ENCODE measurements around the gene CCDC183. TPM values are rescaled to one million over a fixed set of nuclear protein-coding genes. Genes with fewer than 3 reads are reported as not detected.

The CCDC183 gene
- total RNA-seq, 1 donor from 2014 or later, result not detected

DNA sequence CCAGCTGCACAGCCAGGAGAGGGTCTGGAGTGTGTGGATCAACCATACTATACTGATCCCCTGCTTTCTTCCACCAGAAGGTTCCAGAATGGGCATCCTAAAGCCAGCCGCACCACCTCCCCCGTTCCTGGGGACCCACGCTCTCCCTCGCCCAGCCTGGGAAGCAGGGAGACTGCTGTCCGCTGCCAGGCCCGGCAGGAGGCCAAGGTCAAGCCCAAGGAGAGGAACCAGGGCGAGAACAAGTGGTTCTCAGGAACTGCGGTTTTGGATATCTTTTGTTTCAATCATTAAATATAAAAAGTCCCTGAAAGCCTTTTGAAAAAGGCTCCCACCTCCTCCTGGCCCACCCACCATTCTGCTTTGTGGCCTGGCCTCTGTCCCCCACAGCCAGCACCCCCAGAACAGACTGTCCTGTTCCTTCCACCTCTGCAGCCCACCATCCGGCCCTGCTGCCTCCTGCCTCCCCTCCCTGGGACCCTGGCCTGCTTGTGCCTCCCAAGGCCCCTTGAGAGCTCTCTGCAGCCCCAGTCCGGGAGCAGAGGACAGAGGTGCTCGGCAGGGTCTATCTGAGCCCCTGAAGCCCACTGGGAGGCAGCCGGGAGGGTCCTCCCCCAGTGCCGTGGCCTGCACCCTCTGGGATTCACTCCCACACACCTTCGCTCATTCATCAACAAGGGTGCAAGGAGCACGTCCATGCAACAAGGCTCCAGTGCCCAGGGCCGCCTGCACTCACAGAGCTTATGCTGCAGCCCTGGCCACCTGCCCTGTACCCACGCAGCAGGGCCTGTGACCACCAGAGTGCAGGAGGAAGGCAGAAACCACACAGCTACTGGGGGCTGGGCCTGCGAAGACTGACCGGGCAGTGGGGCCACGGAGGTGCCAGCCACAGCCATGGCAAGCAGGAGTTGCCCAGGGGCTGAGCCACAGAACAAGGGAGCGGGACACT, 47.2 kb upstream of the CCDC183 start:
- DNase-seq (no peak), ATAC-seq (ENCODE audit: low read depth) (peak; percentile 14)
- ChIA-PET CTCF (interaction anchor here (0.9 to 1.6 kb wide), 4 partner anchors 9 to 22 kb away, joined by 3 to 5 read pairs (median 4); partner anchors contain the start of gene LCN8), POLR2A (interaction anchor here (0.5 to 7.6 kb wide), 7 partner anchors 9 to 286 kb away, joined by 3 to 112 read pairs (median 6); partner anchors contain the start of gene LCN8)
- H3K27me3 Mint-ChIP-seq, result no peaks in the 10 kb centered on the region
- peaks cover 6% of the 10 kb centered on the region for H3K36me3 Mint-ChIP-seq (ENCODE audit: low read depth)
- peak overlapping the region; percentile 91 for H3K27ac Mint-ChIP-seq
- TF ChIP-seq, protein P1, sequence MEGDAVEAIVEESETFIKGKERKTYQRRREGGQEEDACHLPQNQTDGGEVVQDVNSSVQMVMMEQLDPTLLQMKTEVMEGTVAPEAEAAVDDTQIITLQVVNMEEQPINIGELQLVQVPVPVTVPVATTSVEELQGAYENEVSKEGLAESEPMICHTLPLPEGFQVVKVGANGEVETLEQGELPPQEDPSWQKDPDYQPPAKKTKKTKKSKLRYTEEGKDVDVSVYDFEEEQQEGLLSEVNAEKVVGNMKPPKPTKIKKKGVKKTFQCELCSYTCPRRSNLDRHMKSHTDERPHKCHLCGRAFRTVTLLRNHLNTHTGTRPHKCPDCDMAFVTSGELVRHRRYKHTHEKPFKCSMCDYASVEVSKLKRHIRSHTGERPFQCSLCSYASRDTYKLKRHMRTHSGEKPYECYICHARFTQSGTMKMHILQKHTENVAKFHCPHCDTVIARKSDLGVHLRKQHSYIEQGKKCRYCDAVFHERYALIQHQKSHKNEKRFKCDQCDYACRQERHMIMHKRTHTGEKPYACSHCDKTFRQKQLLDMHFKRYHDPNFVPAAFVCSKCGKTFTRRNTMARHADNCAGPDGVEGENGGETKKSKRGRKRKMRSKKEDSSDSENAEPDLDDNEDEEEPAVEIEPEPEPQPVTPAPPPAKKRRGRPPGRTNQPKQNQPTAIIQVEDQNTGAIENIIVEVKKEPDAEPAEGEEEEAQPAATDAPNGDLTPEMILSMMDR (IDR thresholded peaks at IDR 0.05), result no peak
- H3K9me3 Mint-ChIP-seq, result peaks cover 10% of the 10 kb centered on the region
- intact Hi-C loops (cut with micrococcal nuclease), result loop anchor here (1.0 kb wide), 3 partner anchors 8 to 21 kb away; no protein-coding TSS in a partner anchor
- peaks cover 46% of the 10 kb centered on the region for H3K4me1 Mint-ChIP-seq
- H3K4me3 Mint-ChIP-seq, result peak overlapping the region; percentile 44

DNA sequence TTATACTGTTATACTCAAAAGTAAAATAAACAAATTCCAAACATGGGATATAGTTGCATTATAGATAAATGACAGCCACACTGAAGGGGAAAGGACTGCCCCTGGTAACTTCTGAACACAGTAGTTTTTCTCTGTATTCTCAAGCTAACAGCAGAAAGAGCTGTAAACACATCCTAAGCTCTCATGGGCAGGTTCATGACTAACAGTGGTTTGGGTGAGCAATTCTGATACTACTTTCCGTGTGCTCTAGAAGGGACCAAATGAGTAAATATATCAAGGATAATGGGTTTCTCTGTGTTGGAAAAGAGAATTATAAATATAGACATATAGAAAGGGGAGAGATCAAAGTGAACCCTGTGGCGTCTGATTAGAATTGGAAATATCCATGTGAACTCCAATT, 45.6 kb upstream of the CCDC183 start:
- TF ChIP-seq, protein P1 (IDR thresholded peaks at IDR 0.05), result no peak
- H3K27ac Mint-ChIP-seq, result peak overlapping the region; percentile 91
- intact Hi-C loops (cut with micrococcal nuclease), result no loop called here
- ChIA-PET POLR2A (interaction anchor here (0.9 to 7.6 kb wide), 8 partner anchors 8 to 450 kb away, joined by 3 to 112 read pairs (median 8); partner anchors contain the start of genes LCN8 and TPRN), CTCF (no interaction called here)
- DNase-seq (no peak), ATAC-seq (ENCODE audit: low read depth) (peak; percentile 16)
- H3K4me3 Mint-ChIP-seq, result peak overlapping the region; percentile 67
- no peaks in the 10 kb centered on the region for H3K27me3 Mint-ChIP-seq
- H3K4me1 Mint-ChIP-seq, result peaks cover 49% of the 10 kb centered on the region
- peaks cover 9% of the 10 kb centered on the region for H3K36me3 Mint-ChIP-seq (ENCODE audit: low read depth)
- peaks cover 12% of the 10 kb centered on the region for H3K9me3 Mint-ChIP-seq

DNA sequence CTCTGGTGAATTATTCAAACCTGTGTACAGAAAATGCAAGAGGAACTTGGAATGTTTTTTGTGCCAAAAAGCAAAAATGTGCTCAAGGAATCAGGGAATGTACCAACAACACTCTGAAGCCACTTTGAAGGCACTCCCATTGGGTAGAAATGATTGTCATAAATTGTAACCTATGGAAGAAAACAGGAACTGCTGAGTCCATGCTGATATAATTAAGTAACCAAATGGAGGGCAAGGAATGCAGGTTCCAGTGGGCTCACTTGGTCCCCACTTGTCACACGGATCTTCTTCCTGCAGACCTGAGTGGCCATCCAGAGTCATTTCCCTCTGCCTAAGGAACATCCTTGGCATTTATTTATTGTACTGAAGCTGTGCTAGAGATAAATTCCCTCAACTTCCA, 44.9 kb upstream of the CCDC183 start:
- Mint-ChIP-seq H3K36me3 (ENCODE audit: low read depth) (peaks cover 10% of the 10 kb centered on the region), H3K27me3 (no peaks in the 10 kb centered on the region), H3K4me1 (peaks cover 54% of the 10 kb centered on the region), H3K9me3 (peaks cover 12% of the 10 kb centered on the region), H3K4me3 (no peak overlapping the region), H3K27ac (peak overlapping the region; percentile 32)
- TF ChIP-seq, protein P1 (IDR thresholded peaks at IDR 0.05), result no peak
- intact Hi-C loops (cut with micrococcal nuclease), result no loop called here
- ChIA-PET POLR2A (interaction anchor here (0.6 to 7.6 kb wide), 4 partner anchors 10 to 472 kb away, joined by 3 to 112 read pairs (median 10); no protein-coding TSS in a partner anchor), CTCF (no interaction called here)
- DNase-seq (no peak), ATAC-seq (ENCODE audit: low read depth) (no peak)

DNA sequence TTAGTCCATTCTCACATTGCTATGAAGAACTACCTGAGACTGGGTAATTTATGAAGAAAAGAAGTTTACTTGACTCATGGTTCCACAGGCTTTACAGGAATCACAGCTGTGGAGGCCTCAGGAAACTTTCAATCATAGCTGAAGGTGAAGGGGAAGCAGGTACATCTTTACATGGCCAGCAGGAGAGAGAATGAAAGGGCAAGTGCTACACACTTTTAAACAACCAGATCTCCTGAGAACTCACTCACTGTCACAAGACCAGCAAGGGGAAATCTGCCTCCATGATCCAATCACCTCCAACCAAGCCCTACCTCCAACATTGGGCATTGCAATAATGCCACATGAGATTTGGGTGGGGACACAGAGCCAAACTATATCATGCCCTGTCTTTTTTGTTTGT, 44.3 kb upstream of the CCDC183 start:
- POLR2A ChIA-PET, result interaction anchor here (2.8 to 7.6 kb wide), 2 partner anchors 10 to 22 kb away, joined by 15 to 112 read pairs; no protein-coding TSS in a partner anchor
- CTCF ChIA-PET, result no interaction called here
- intact Hi-C loops (cut with micrococcal nuclease), result no loop called here
- Mint-ChIP-seq H3K4me3 (no peak overlapping the region), H3K27ac (peak overlapping the region; percentile 32), H3K36me3 (ENCODE audit: low read depth) (peaks cover 10% of the 10 kb centered on the region), H3K9me3 (peaks cover 12% of the 10 kb centered on the region), H3K4me1 (peaks cover 58% of the 10 kb centered on the region), H3K27me3 (no peaks in the 10 kb centered on the region)
- ATAC-seq (ENCODE audit: low read depth), result no peak
- TF ChIP-seq, protein P1 (IDR thresholded peaks at IDR 0.05), result no peak
- no peak for DNase-seq
